Erythroblast (primary cell): ENCODE results near the gene RCOR3.
"Not testable (repeated sequence)": the region's sequence is repeated elsewhere in the genome, so short reads cannot be mapped to it uniquely, and the experiment has no call there.

Source experiments
- DNase-seq, 2 experiments: peaks; one replicate each; lab custom pipeline; 2025; lab: John Stamatoyannopoulos, UW
- GATA1 ChIP-seq: IDR thresholded peaks from 2 replicates; pipeline ENCODE4 v1.6.1; 2011; ENCODE audit warnings: low read depth, mild to moderate bottlenecking, control low read depth, low read length, moderate library complexity
- POLR2A ChIP-seq: IDR thresholded peaks from 2 replicates; pipeline ENCODE4 v1.6.1; 2011; ENCODE audit warnings: mild to moderate bottlenecking, low read length

Gene RCOR3

GRCh38 chr1:211258756-211259637 is at the start of gene RCOR3:
RCOR3 (plus strand) TSS chr1:211259366; CDS start chr1:211259561, 195 bp downstream.
- TF ChIP-seq POLR2A = peak; percentile 87
- TF ChIP-seq GATA1 = no peak

GRCh38 chr1:211210052-211210451 is 49.1 kb upstream of the RCOR3 start:
- TF ChIP-seq GATA1 (no peak), POLR2A (no peak)
- no peak for DNase-seq

More at GRCh38 chr1:211258756-211259637, at the start of gene RCOR3:
- DNase-seq = peak; percentile 97 to 98

- no peak for TF ChIP-seq GATA1
- no peak for DNase-seq
Observed at GRCh38 chr1:211210965-211211364, 48.2 kb upstream of the RCOR3 start.

- DNase-seq = no peak
- TF ChIP-seq GATA1 (no peak), POLR2A (no peak)
Observed at GRCh38 chr1:211213702-211214101, 45.5 kb upstream of the RCOR3 start.

- TF ChIP-seq GATA1 (no peak), POLR2A (no peak)
- no peak for DNase-seq
Observed at GRCh38 chr1:211215577-211215976, 43.6 kb upstream of the RCOR3 start.

- TF ChIP-seq POLR2A (no peak), GATA1 (no peak)
- no peak for DNase-seq
Observed at GRCh38 chr1:211217392-211217791, 41.8 kb upstream of the RCOR3 start.

GRCh38 chr1:211222469-211223234 is 36.5 kb upstream of the RCOR3 start:
- DNase-seq = not testable (repeated sequence)

- not testable (repeated sequence) for DNase-seq
Observed at GRCh38 chr1:211228573-211229364, 30.4 kb upstream of the RCOR3 start.

- DNase-seq = no peak
- TF ChIP-seq POLR2A (no peak), GATA1 (no peak)
Observed at GRCh38 chr1:211229365-211229759, 29.8 kb upstream of the RCOR3 start.

GRCh38 chr1:211231873-211232272 is 27.3 kb upstream of the RCOR3 start:
- TF ChIP-seq POLR2A (no peak), GATA1 (no peak)
- DNase-seq = no peak

GRCh38 chr1:211236633-211237320 is 22.4 kb upstream of the RCOR3 start:
- no peak for DNase-seq
- no peak for TF ChIP-seq POLR2A
- no peak for TF ChIP-seq GATA1

- DNase-seq = peak in 1 of 2 experiments; percentile 20
- TF ChIP-seq GATA1 (no peak), POLR2A (no peak)
Observed at GRCh38 chr1:211237579-211237978, 21.6 kb upstream of the RCOR3 start.

GRCh38 chr1:211240567-211240966 is 18.6 kb upstream of the RCOR3 start:
- not testable (repeated sequence) for DNase-seq

- TF ChIP-seq POLR2A = no peak
- no peak for TF ChIP-seq GATA1
- no peak for DNase-seq
Observed at GRCh38 chr1:211241071-211241470, 18.1 kb upstream of the RCOR3 start.

- not testable (repeated sequence) for DNase-seq
Observed at GRCh38 chr1:211243639-211244038, 15.5 kb upstream of the RCOR3 start.

- DNase-seq = not testable (repeated sequence)
Observed at GRCh38 chr1:211246583-211246982, 12.6 kb upstream of the RCOR3 start.
